HEK293 (cell line): ENCODE measurements around the gene CC2D2B.

Experiments used
- TF ChIP-seq, protein P1 (sequence below): fragments of 450-650 bp; formaldehyde crosslinking; conservative IDR thresholded peaks from 2 replicates; pipeline ENCODE4 v1.5.1; 2016; ENCODE audit warnings: low read depth, missing biosample characterization, missing genetic modification characterization
- TF ChIP-seq, protein P2 (sequence below): fragments of 450-650 bp; formaldehyde crosslinking; IDR thresholded peaks from 2 replicates; pipeline ENCODE4 v1.5.1; 2016; ENCODE audit warnings: missing biosample characterization, missing genetic modification characterization

DNA sequence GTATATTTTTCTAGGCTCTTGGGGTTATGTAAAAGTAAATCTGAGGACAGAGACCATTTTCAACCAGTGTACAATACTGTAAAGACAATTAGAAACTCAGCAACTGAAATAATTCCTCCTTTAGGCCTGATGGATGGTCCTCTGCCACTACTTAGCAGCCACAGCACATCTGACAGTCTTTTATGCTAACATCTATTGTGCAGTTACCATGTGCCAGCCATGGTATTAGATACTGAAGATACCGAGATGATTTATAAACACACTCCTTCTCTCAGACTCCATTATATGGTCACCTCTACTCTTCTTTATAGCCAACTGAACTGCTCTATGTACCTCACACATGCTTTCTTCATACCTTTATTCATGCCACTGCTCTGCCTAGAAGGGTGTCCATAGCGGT is 74.4 kb downstream of the CC2D2B start:
- TF ChIP-seq, protein P1, sequence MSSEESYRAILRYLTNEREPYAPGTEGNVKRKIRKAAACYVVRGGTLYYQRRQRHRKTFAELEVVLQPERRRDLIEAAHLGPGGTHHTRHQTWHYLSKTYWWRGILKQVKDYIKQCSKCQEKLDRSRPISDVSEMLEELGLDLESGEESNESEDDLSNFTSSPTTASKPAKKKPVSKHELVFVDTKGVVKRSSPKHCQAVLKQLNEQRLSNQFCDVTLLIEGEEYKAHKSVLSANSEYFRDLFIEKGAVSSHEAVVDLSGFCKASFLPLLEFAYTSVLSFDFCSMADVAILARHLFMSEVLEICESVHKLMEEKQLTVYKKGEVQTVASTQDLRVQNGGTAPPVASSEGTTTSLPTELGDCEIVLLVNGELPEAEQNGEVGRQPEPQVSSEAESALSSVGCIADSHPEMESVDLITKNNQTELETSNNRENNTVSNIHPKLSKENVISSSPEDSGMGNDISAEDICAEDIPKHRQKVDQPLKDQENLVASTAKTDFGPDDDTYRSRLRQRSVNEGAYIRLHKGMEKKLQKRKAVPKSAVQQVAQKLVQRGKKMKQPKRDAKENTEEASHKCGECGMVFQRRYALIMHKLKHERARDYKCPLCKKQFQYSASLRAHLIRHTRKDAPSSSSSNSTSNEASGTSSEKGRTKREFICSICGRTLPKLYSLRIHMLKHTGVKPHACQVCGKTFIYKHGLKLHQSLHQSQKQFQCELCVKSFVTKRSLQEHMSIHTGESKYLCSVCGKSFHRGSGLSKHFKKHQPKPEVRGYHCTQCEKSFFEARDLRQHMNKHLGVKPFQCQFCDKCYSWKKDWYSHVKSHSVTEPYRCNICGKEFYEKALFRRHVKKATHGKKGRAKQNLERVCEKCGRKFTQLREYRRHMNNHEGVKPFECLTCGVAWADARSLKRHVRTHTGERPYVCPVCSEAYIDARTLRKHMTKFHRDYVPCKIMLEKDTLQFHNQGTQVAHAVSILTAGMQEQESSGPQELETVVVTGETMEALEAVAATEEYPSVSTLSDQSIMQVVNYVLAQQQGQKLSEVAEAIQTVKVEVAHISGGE (tag by site-specific recombination): no peak
- TF ChIP-seq, protein P2, sequence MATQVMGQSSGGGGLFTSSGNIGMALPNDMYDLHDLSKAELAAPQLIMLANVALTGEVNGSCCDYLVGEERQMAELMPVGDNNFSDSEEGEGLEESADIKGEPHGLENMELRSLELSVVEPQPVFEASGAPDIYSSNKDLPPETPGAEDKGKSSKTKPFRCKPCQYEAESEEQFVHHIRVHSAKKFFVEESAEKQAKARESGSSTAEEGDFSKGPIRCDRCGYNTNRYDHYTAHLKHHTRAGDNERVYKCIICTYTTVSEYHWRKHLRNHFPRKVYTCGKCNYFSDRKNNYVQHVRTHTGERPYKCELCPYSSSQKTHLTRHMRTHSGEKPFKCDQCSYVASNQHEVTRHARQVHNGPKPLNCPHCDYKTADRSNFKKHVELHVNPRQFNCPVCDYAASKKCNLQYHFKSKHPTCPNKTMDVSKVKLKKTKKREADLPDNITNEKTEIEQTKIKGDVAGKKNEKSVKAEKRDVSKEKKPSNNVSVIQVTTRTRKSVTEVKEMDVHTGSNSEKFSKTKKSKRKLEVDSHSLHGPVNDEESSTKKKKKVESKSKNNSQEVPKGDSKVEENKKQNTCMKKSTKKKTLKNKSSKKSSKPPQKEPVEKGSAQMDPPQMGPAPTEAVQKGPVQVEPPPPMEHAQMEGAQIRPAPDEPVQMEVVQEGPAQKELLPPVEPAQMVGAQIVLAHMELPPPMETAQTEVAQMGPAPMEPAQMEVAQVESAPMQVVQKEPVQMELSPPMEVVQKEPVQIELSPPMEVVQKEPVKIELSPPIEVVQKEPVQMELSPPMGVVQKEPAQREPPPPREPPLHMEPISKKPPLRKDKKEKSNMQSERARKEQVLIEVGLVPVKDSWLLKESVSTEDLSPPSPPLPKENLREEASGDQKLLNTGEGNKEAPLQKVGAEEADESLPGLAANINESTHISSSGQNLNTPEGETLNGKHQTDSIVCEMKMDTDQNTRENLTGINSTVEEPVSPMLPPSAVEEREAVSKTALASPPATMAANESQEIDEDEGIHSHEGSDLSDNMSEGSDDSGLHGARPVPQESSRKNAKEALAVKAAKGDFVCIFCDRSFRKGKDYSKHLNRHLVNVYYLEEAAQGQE: no peak
